Mucosa of descending colon (tissue), 3 donors: Measurements from ENCODE around the gene ATP5MG. TPM values are rescaled to one million over a fixed set of nuclear protein-coding genes. Genes with fewer than 3 reads are reported as not detected.
"Not testable (repeated sequence)": the region's sequence is repeated elsewhere in the genome, so short reads cannot be mapped to it uniquely, and the experiment has no call there.

Experiments used
- ATAC-seq: fragments of 200-7000 bp; cut with Tn5 transposase; one replicate; pipeline ENCODE4 v1.9.1; 2020; ENCODE audit warnings: mild to moderate bottlenecking, moderate library complexity
- DNase-seq, 3 donors: peaks; one replicate each; pipeline ENCODE4 v3.0.0-alpha.2; 2020
- H3K36me3 ChIP-seq: fragments of 200-600 bp; one replicate; pipeline ENCODE4 v1.8.0; 2021; ENCODE audit warnings: low read depth, mild to moderate bottlenecking
- H3K4me1 ChIP-seq: fragments of 200-600 bp; one replicate; pipeline ENCODE4 v1.8.0; 2021; ENCODE audit warnings: low read depth, mild to moderate bottlenecking
- H3K4me3 ChIP-seq: fragments of 200-600 bp; one replicate; pipeline ENCODE4 v1.8.0; 2021; ENCODE audit warnings: mild to moderate bottlenecking
- H3K9me3 ChIP-seq: fragments of 200-600 bp; one replicate; pipeline ENCODE4 v1.8.0; 2021; ENCODE audit warnings: mild to moderate bottlenecking
- intact Hi-C, 2 donors: fragments of 100-400 bp; cut with DNase I in 1 of 2; cut with micrococcal nuclease in 1 of 2; formaldehyde crosslinking; loops; one replicate each; pipeline versions ENCODE4 v1.11.0 to v1.11.1; 2022; cut with DNase I, micrococcal nuclease
- total RNA-seq, 3 donors: library from RNA; stranded (reverse); fragmentation: NEBNext Ultra II Directional in 2 of 3; extraction: Animal tissue kit (Norgen Biotek cat#: 25700) in 2 of 3; gene quantifications; one replicate each; pipeline versions ENCODE4 v1.2.1 to v1.2.4, GENCODE V29; 2021 to 2023
- TF ChIP-seq, protein P1 (sequence below): fragments of 200-600 bp; IDR thresholded peaks from one replicate; pipeline ENCODE4 v1.8.0; 2022; ENCODE audit warnings: antibody characterized with exemption, mild to moderate bottlenecking
- donor health status: DM: no; HTN: no; CAD: no; lungs with moderate emphysema.
- donor health status: DM: no; HTN: no; CAD: no.
- donor health status: DM: no; HTN: yes; CAD: no.

Gene ATP5MG
- total RNA-seq, 3 donors from 2014 or later, result 224 to 287 (median 262) TPM

GRCh38 chr11:118410055-118410745, 8.8 kb downstream of the ATP5MG start:
- ATAC-seq, result no peak
- intact Hi-C loops, result no loop called here
- DNase-seq, result no peak
- H3K4me3 ChIP-seq, result no peak overlapping the region
- no peaks in the 10 kb centered on the region for H3K36me3 ChIP-seq
- no peaks in the 10 kb centered on the region for H3K9me3 ChIP-seq
- H3K4me1 ChIP-seq, result peaks cover 12% of the 10 kb centered on the region
- TF ChIP-seq, protein P1, sequence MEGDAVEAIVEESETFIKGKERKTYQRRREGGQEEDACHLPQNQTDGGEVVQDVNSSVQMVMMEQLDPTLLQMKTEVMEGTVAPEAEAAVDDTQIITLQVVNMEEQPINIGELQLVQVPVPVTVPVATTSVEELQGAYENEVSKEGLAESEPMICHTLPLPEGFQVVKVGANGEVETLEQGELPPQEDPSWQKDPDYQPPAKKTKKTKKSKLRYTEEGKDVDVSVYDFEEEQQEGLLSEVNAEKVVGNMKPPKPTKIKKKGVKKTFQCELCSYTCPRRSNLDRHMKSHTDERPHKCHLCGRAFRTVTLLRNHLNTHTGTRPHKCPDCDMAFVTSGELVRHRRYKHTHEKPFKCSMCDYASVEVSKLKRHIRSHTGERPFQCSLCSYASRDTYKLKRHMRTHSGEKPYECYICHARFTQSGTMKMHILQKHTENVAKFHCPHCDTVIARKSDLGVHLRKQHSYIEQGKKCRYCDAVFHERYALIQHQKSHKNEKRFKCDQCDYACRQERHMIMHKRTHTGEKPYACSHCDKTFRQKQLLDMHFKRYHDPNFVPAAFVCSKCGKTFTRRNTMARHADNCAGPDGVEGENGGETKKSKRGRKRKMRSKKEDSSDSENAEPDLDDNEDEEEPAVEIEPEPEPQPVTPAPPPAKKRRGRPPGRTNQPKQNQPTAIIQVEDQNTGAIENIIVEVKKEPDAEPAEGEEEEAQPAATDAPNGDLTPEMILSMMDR, result no peak

GRCh38 chr11:118411530-118411929, 10.1 kb downstream of the ATP5MG start:
- TF ChIP-seq, protein P1, result no peak
- H3K4me3 ChIP-seq, result no peak overlapping the region
- DNase-seq, result no peak
- peak; percentile 58 for ATAC-seq
- H3K4me1 ChIP-seq, result peaks cover 15% of the 10 kb centered on the region
- intact Hi-C loops, result no loop called here
- H3K9me3 ChIP-seq, result no peaks in the 10 kb centered on the region
- H3K36me3 ChIP-seq, result no peaks in the 10 kb centered on the region

- TF ChIP-seq, protein P1, result no peak
- DNase-seq, result peak in 1 of 3 donors; percentile 17
- no peaks in the 10 kb centered on the region for H3K36me3 ChIP-seq
- intact Hi-C loops, result no loop called here
- ATAC-seq, result peak; percentile 55
- no peaks in the 10 kb centered on the region for H3K9me3 ChIP-seq
- H3K4me3 ChIP-seq, result no peak overlapping the region
- H3K4me1 ChIP-seq, result peaks cover 15% of the 10 kb centered on the region
These were observed 11.5 kb downstream of the ATP5MG start for GRCh38 chr11:118412921-118413320.

DNA sequence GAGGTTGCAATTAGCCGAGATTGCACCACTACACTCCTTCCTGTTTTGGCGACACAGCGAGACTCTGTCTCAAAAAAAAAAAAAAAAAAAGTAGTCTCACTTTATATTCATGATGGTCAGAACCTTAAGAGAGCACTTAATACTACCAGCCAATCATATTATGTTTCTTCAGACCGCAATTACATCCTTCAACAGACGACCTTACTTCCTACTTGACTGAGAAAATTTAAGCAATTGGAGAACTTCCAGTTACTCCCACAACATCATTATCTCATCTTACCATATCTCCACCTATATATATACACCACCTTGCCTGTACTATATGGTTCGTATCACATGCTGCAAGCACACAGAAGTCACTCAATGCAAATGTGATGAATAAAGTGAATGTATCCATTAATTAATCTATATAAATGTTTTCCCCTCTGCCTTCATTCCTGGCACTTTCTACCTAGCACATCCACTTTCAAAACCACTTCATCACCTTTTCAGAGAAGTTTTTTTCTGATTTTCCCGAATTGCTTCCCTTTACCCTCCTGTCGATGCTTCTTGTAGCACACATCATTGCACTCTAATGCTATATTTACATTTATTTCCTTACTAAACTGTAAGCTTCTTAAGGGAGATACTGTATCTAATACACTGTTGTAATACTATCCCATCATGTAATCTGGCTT, 13.8 kb downstream of the ATP5MG start:
- H3K4me3 ChIP-seq, result no peak overlapping the region
- intact Hi-C loops, result no loop called here
- ATAC-seq (no peak), DNase-seq (no peak)
- TF ChIP-seq, protein P1, result no peak
- H3K4me1 ChIP-seq, result peaks cover 15% of the 10 kb centered on the region
- no peaks in the 10 kb centered on the region for H3K36me3 ChIP-seq
- no peaks in the 10 kb centered on the region for H3K9me3 ChIP-seq

DNA sequence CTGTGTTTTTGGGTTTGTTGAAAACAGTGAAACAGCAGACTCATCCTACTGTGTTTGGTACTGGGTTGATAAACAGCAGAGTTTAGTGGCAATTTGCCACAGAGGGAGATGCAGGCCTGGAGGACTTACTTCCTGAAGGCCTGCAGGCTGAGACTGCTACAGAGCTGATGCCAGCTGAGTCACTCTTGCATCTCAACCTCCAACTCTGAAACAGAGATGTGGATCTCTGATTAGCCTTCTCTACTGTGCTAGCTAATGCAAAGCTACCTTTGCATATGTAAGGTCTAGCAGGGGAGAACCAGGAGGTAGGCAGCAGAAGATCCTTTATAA, 14.3 kb downstream of the ATP5MG start:
- peaks cover 15% of the 10 kb centered on the region for H3K4me1 ChIP-seq
- no peaks in the 10 kb centered on the region for H3K36me3 ChIP-seq
- DNase-seq (peak in 1 of 3 donors; percentile 51), ATAC-seq (peak; percentile 66)
- no peak overlapping the region for H3K4me3 ChIP-seq
- intact Hi-C loops, result no loop called here
- TF ChIP-seq, protein P1, result no peak
- H3K9me3 ChIP-seq, result no peaks in the 10 kb centered on the region

DNA sequence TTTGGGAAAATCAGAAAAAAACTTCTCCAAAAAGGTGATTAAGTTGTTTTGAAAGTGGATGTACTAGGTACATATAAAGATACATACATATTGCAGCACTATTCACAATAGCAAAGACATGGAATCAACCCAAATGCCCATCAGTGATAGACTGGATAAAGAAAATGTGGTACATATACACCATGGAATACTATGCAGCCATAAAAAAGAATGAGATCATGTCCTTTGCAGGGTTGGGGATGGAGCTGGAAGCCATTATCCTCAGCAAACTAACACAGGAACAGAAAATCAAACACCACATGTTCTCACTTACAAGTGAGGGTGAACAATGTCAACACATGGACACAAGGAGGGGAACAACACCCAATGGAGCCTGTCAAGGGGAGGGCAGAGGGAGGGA, 15.5 kb downstream of the ATP5MG start:
- H3K4me3 ChIP-seq, H3K9me3 ChIP-seq, intact Hi-C loops, H3K36me3 ChIP-seq, ATAC-seq, DNase-seq: not testable (repeated sequence)
- peaks cover 11% of the 10 kb centered on the region for H3K4me1 ChIP-seq
